DOHH2 (cell line): Measurements from ENCODE around the gene L3MBTL4.

ENCODE experiments used
- H3F3A ChIP-seq: fragments of 200-600 bp; sonication (generic), shearing (Covaris generic); 2 replicates; pipeline ENCODE4 v1.6.0; 2016; ENCODE audit warnings: antibody characterized with exemption, mild to moderate bottlenecking; ENCODE audit not compliant: control insufficient read depth, insufficient read depth
- H3K27ac ChIP-seq: fragments of 200-600 bp; sonication (generic); 2 replicates; pipeline ENCODE4 v1.5.1; 2014; ENCODE audit warnings: low read depth, mild to moderate bottlenecking, low read length, moderate library complexity
- H3K27me3 ChIP-seq: fragments of 200-600 bp; sonication (generic); 2 replicates; pipeline ENCODE4 v1.6.1; 2014; ENCODE audit warnings: mild to moderate bottlenecking, low read length, mixed read lengths; ENCODE audit not compliant: control insufficient read depth
- H3K36me3 ChIP-seq: fragments of 200-600 bp; sonication (generic); 2 replicates; pipeline ENCODE4 v1.6.1; 2014; ENCODE audit warnings: mild to moderate bottlenecking, low read length, moderate library complexity, mixed read lengths; ENCODE audit not compliant: control insufficient read depth
- H3K4me1 ChIP-seq: fragments of 200-600 bp; sonication (generic); 2 replicates; pipeline ENCODE4 v1.6.1; 2014; ENCODE audit warnings: mild to moderate bottlenecking, low read length, mixed read lengths; ENCODE audit not compliant: control insufficient read depth
- H3K4me2 ChIP-seq: fragments of 200-600 bp; sonication (generic); 2 replicates; pipeline ENCODE4 v1.6.0; 2014; ENCODE audit warnings: mild to moderate bottlenecking, low read length, moderate library complexity
- H3K4me3 ChIP-seq: fragments of 200-600 bp; sonication (generic); 2 replicates; pipeline ENCODE4 v1.5.1; 2014; ENCODE audit warnings: mild to moderate bottlenecking, low read length, mixed read lengths
- H3K79me2 ChIP-seq: fragments of 200-600 bp; sonication (generic); 2 replicates; pipeline ENCODE4 v1.6.1; 2014; ENCODE audit warnings: mild to moderate bottlenecking, low read length, mixed read lengths; ENCODE audit not compliant: control insufficient read depth
- H3K9me2 ChIP-seq: fragments of 200-600 bp; sonication (generic); replicated peaks from 2 replicates; pipeline ENCODE4 v1.6.1; 2014; ENCODE audit warnings: mild to moderate bottlenecking, low read length, mixed read lengths; ENCODE audit not compliant: control insufficient read depth
- H3K9me3 ChIP-seq: fragments of 200-600 bp; sonication (generic); 2 replicates; pipeline ENCODE4 v1.6.1; 2014; ENCODE audit warnings: antibody characterized with exemption, low read length, mixed read lengths; ENCODE audit not compliant: control insufficient read depth, insufficient read depth
- H4K20me1 ChIP-seq: fragments of 200-600 bp; sonication (generic); 2 replicates; pipeline ENCODE4 v1.6.0; 2014; ENCODE audit warnings: low read depth, mild to moderate bottlenecking, antibody characterized with exemption, low read length, moderate library complexity; ENCODE audit not compliant: control insufficient read depth, insufficient read depth
- EZH2phosphoT487 ChIP-seq: fragments of 200-600 bp; sonication (generic); IDR thresholded peaks from 2 replicates; pipeline ENCODE4 v1.6.1; 2017; ENCODE audit warnings: borderline replicate concordance, mild to moderate bottlenecking, antibody characterized with exemption, low read length, moderate library complexity, mixed read lengths
- TF ChIP-seq, protein P1 (sequence below): fragments of 200-600 bp; sonication (generic); IDR thresholded peaks from one replicate; pipeline ENCODE4 v1.5.1; 2014; ENCODE audit warnings: antibody characterized with exemption, mild to moderate bottlenecking, low read depth, low read length; ENCODE audit not compliant: poor library complexity, severe bottlenecking

The L3MBTL4 gene

GRCh38 chr18:6001867-6002266, 412.8 kb downstream of the L3MBTL4 start:
- no peak overlapping the region for H3K27ac ChIP-seq
- H3K9me3 ChIP-seq, result no peaks in the 10 kb centered on the region
- no peak for TF ChIP-seq EZH2phosphoT487
- TF ChIP-seq, protein P1, sequence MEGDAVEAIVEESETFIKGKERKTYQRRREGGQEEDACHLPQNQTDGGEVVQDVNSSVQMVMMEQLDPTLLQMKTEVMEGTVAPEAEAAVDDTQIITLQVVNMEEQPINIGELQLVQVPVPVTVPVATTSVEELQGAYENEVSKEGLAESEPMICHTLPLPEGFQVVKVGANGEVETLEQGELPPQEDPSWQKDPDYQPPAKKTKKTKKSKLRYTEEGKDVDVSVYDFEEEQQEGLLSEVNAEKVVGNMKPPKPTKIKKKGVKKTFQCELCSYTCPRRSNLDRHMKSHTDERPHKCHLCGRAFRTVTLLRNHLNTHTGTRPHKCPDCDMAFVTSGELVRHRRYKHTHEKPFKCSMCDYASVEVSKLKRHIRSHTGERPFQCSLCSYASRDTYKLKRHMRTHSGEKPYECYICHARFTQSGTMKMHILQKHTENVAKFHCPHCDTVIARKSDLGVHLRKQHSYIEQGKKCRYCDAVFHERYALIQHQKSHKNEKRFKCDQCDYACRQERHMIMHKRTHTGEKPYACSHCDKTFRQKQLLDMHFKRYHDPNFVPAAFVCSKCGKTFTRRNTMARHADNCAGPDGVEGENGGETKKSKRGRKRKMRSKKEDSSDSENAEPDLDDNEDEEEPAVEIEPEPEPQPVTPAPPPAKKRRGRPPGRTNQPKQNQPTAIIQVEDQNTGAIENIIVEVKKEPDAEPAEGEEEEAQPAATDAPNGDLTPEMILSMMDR, result no peak
- H3K27me3 ChIP-seq, result no peaks in the 10 kb centered on the region
- H3K4me1 ChIP-seq, result peaks cover 9% of the 10 kb centered on the region
- no peak overlapping the region for H3K4me2 ChIP-seq
- no peaks in the 10 kb centered on the region for H3K9me2 ChIP-seq
- H3K36me3 ChIP-seq, result no peaks in the 10 kb centered on the region
- H3F3A ChIP-seq, result no peaks in the 10 kb centered on the region
- H3K79me2 ChIP-seq, result no peaks in the 10 kb centered on the region
- no peak overlapping the region for H3K4me3 ChIP-seq
- H4K20me1 ChIP-seq, result no peaks in the 10 kb centered on the region

DNA sequence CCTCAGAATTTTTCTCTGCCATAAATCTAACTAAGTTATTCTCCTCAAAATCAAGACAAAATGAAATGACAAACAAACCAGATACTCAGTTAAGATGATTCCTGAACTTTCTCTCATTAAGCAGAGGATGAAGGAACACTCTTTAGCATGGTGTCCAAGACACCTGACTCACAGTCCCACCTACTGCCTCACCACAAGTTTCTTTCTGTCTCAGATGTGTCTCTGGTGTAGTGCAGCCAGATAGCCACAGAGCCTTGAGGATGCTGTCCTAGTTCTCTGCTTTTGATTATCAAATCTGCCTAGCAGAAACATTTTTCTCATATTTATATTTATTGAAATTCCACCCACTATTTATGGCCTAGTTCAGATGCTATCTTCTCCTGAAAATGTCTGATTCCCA, 415.8 kb downstream of the L3MBTL4 start:
- TF ChIP-seq, protein P1, result no peak
- no peak for TF ChIP-seq EZH2phosphoT487
- Histone ChIP-seq H3K79me2 (no peaks in the 10 kb centered on the region), H4K20me1 (no peaks in the 10 kb centered on the region), H3K36me3 (no peaks in the 10 kb centered on the region), H3K4me1 (no peaks in the 10 kb centered on the region), H3F3A (no peaks in the 10 kb centered on the region), H3K27me3 (no peaks in the 10 kb centered on the region), H3K4me2 (no peak overlapping the region), H3K27ac (no peak overlapping the region), H3K4me3 (no peak overlapping the region), H3K9me3 (no peaks in the 10 kb centered on the region), H3K9me2 (no peaks in the 10 kb centered on the region)

GRCh38 chr18:5998166-5998881, 416.4 kb downstream of the L3MBTL4 start:
- Histone ChIP-seq H3K79me2 (no peaks in the 10 kb centered on the region), H3K27me3 (no peaks in the 10 kb centered on the region), H3K27ac (no peak overlapping the region), H3K9me3 (no peaks in the 10 kb centered on the region), H4K20me1 (no peaks in the 10 kb centered on the region), H3K4me3 (no peak overlapping the region), H3K4me2 (no peak overlapping the region), H3K36me3 (no peaks in the 10 kb centered on the region), H3F3A (no peaks in the 10 kb centered on the region), H3K4me1 (no peaks in the 10 kb centered on the region), H3K9me2 (no peaks in the 10 kb centered on the region)
- TF ChIP-seq, protein P1, result no peak
- no peak for TF ChIP-seq EZH2phosphoT487
